Measurements from ENCODE around the gene SRP72.

Gene SRP72

GRCh38 chr4:56430203-56430602 lies 37.2 kb upstream of the SRP72 start:
- ChIA-PET POLR2A (no interaction called here), CTCF (interaction anchor here (0.6 kb wide), 1 partner anchor 406 kb away, joined by 3 read pairs; no protein-coding TSS in a partner anchor)
- TF ChIP-seq NFRKB (IDR thresholded peaks at IDR 0.05) (no peak), CTBP1 (IDR thresholded peaks at IDR 0.05; ENCODE audit: borderline replicate concordance) (no peak), FOXM1 (IDR thresholded peaks at IDR 0.05; ENCODE audit: borderline replicate concordance) (no peak)
- DNase-seq (ENCODE audit: extremely low spot score): no peak

GRCh38 chr4:56433280-56433679 lies 34.1 kb upstream of the SRP72 start:
- CTCF ChIA-PET: interaction anchor here (0.6 to 0.7 kb wide), 3 partner anchors 11 to 543 kb away, joined by 3 to 4 read pairs (median 4); no protein-coding TSS in a partner anchor
- DNase-seq (ENCODE audit: extremely low spot score): no peak
- POLR2A ChIA-PET: interaction anchor here (7.4 kb wide), 1 partner anchor 45 kb away, joined by 113 read pairs; the partner anchor contains the start of gene AASDH
- 0 out of 2 replicates have a peak, but pooled peaks have one; percentile 61 for TF ChIP-seq ZNF384 (IDR thresholded peaks at IDR 0.05)
- no peak for TF ChIP-seq NFRKB (IDR thresholded peaks at IDR 0.05)

GRCh38 chr4:56434599-56435139 lies 32.7 kb upstream of the SRP72 start:
- ChIA-PET POLR2A (interaction anchor here (1.7 to 7.4 kb wide), 9 partner anchors 9 to 543 kb away, joined by 4 to 113 read pairs (median 9); partner anchors contain the start of genes AASDH and NOA1), CTCF (interaction anchor here (0.6 to 1.5 kb wide), 2 partner anchors 10 to 11 kb away, joined by 4 to 14 read pairs; no protein-coding TSS in a partner anchor)
- peak; percentile 30 for DNase-seq (ENCODE audit: extremely low spot score)

GRCh38 chr4:56435140-56435926 lies 32.1 kb upstream of the SRP72 start, which contains the start of gene PPAT:
PPAT (minus strand) TSS chr4:56435615; CDS start chr4:56435477, 138 bp downstream.
- peak; percentile 61 for TF ChIP-seq FOXM1 (IDR thresholded peaks at IDR 0.05; ENCODE audit: borderline replicate concordance)
- TF ChIP-seq PKNOX1 (IDR thresholded peaks at IDR 0.05): no peak
- peak; percentile 96 for TF ChIP-seq L3MBTL2 (conservative IDR thresholded peaks at IDR 0.05)
- peak; percentile 64; the same call in 1 of the 2 replicates for TF ChIP-seq BHLHE40 (IDR thresholded peaks at IDR 0.05; ENCODE audit: borderline replicate concordance)
- 0 out of 2 replicates have a peak, but pooled peaks have one; percentile 30 for TF ChIP-seq SP1 (IDR thresholded peaks at IDR 0.05)
- TF ChIP-seq TARDBP (IDR thresholded peaks at IDR 0.05): no peak
- no peak for TF ChIP-seq FOXA1 (IDR thresholded peaks at IDR 0.05)
- ChIA-PET CTCF (interaction anchor here (1.0 to 1.5 kb wide), 2 partner anchors 11 to 14 kb away, joined by 3 to 14 read pairs; no protein-coding TSS in a partner anchor), POLR2A (interaction anchor here (0.6 to 7.4 kb wide), 19 partner anchors 9 to 597 kb away, joined by 3 to 113 read pairs (median 6); partner anchors contain the start of genes AASDH and NOA1)
- peak; percentile 90 for DNase-seq (ENCODE audit: extremely low spot score)

More at GRCh38 chr4:56434599-56435139, 32.7 kb upstream of the SRP72 start:
- no peak for TF ChIP-seq LEF1 (IDR thresholded peaks at IDR 0.05; ENCODE audit: borderline replicate concordance)
- TF ChIP-seq ELF4 (IDR thresholded peaks at IDR 0.05): no peak
- no peak for TF ChIP-seq CTBP1 (IDR thresholded peaks at IDR 0.05; ENCODE audit: borderline replicate concordance)
- TF ChIP-seq HDGF (IDR thresholded peaks at IDR 0.05; ENCODE audit: borderline replicate concordance): no peak

GRCh38 chr4:56438766-56439165 lies 28.7 kb upstream of the SRP72 start:
- no peak for DNase-seq (ENCODE audit: extremely low spot score)
- TF ChIP-seq ZNF384 (IDR thresholded peaks at IDR 0.05): no peak
- no peak for TF ChIP-seq SUZ12 (IDR thresholded peaks at IDR 0.05)
- no peak for TF ChIP-seq ELF4 (IDR thresholded peaks at IDR 0.05)
- no peak for TF ChIP-seq SP1 (IDR thresholded peaks at IDR 0.05)
- TF ChIP-seq BHLHE40 (IDR thresholded peaks at IDR 0.05; ENCODE audit: borderline replicate concordance): no peak
- no peak for TF ChIP-seq L3MBTL2 (conservative IDR thresholded peaks at IDR 0.05)
- TF ChIP-seq CTBP1 (IDR thresholded peaks at IDR 0.05; ENCODE audit: borderline replicate concordance): no peak
- TF ChIP-seq FOXA1 (IDR thresholded peaks at IDR 0.05): no peak
- no peak for TF ChIP-seq NFRKB (IDR thresholded peaks at IDR 0.05)
- no peak for TF ChIP-seq FOXM1 (IDR thresholded peaks at IDR 0.05; ENCODE audit: borderline replicate concordance)
- POLR2A ChIA-PET: interaction anchor here (0.7 to 7.4 kb wide), 3 partner anchors 14 to 50 kb away, joined by 3 to 113 read pairs (median 48); partner anchors contain the start of gene AASDH
- CTCF ChIA-PET: no interaction called here

GRCh38 chr4:56440983-56441382 lies 26.4 kb upstream of the SRP72 start:
- TF ChIP-seq BHLHE40 (IDR thresholded peaks at IDR 0.05; ENCODE audit: borderline replicate concordance) (no peak), FOXK2 (IDR thresholded peaks at IDR 0.05) (no peak), HDGF (IDR thresholded peaks at IDR 0.05; ENCODE audit: borderline replicate concordance) (no peak), PKNOX1 (IDR thresholded peaks at IDR 0.05) (no peak), SP1 (IDR thresholded peaks at IDR 0.05) (no peak)
- DNase-seq (ENCODE audit: extremely low spot score): no peak
- CTCF ChIA-PET: no interaction called here
- POLR2A ChIA-PET: interaction anchor here (1.1 kb wide), 1 partner anchor 26 kb away, joined by 3 read pairs; no protein-coding TSS in a partner anchor

- POLR2A ChIA-PET: interaction anchor here (1.4 kb wide), 1 partner anchor 9 kb away, joined by 9 read pairs; the partner anchor contains the start of genes PAICS and PPAT
- DNase-seq (ENCODE audit: extremely low spot score): no peak
- CTCF ChIA-PET: no interaction called here
- no peak for TF ChIP-seq SP1 (IDR thresholded peaks at IDR 0.05)
- TF ChIP-seq FOXK2 (IDR thresholded peaks at IDR 0.05): no peak
- no peak for TF ChIP-seq ZNF384 (IDR thresholded peaks at IDR 0.05)
- TF ChIP-seq ARNT (IDR thresholded peaks at IDR 0.05): no peak
- no peak for TF ChIP-seq CTBP1 (IDR thresholded peaks at IDR 0.05; ENCODE audit: borderline replicate concordance)
- no peak for TF ChIP-seq TARDBP (IDR thresholded peaks at IDR 0.05)
- TF ChIP-seq HDGF (IDR thresholded peaks at IDR 0.05; ENCODE audit: borderline replicate concordance): no peak
- TF ChIP-seq L3MBTL2 (conservative IDR thresholded peaks at IDR 0.05): no peak
- no peak for TF ChIP-seq BHLHE40 (IDR thresholded peaks at IDR 0.05; ENCODE audit: borderline replicate concordance)
- TF ChIP-seq NFRKB (IDR thresholded peaks at IDR 0.05): no peak
- TF ChIP-seq ELF4 (IDR thresholded peaks at IDR 0.05): no peak
- no peak for TF ChIP-seq SUZ12 (IDR thresholded peaks at IDR 0.05)
- no peak for TF ChIP-seq FOXA1 (IDR thresholded peaks at IDR 0.05)
- TF ChIP-seq FOXM1 (IDR thresholded peaks at IDR 0.05; ENCODE audit: borderline replicate concordance): no peak
- no peak for TF ChIP-seq LEF1 (IDR thresholded peaks at IDR 0.05; ENCODE audit: borderline replicate concordance)
- no peak for TF ChIP-seq PKNOX1 (IDR thresholded peaks at IDR 0.05)
Observed at GRCh38 chr4:56444719-56445118, 22.7 kb upstream of the SRP72 start.

Measured in HEK293T (cell line).